ENCODE measurements around the gene PNPLA6. TPM values are rescaled to one million over a fixed set of nuclear protein-coding genes. Genes with fewer than 3 reads are reported as not detected.

Gene PNPLA6
- total and polyA plus RNA-seq, 9 of the 15 experiments (the other 6 are each of a cell fraction or from before 2014, with no cell fraction given), result 0.07 to 30.2 (median 8.3) TPM

GRCh38 chr19:7500811-7501450 is 34.6 kb upstream of the PNPLA6 start (continued):
- TF ChIP-seq, protein P1, sequence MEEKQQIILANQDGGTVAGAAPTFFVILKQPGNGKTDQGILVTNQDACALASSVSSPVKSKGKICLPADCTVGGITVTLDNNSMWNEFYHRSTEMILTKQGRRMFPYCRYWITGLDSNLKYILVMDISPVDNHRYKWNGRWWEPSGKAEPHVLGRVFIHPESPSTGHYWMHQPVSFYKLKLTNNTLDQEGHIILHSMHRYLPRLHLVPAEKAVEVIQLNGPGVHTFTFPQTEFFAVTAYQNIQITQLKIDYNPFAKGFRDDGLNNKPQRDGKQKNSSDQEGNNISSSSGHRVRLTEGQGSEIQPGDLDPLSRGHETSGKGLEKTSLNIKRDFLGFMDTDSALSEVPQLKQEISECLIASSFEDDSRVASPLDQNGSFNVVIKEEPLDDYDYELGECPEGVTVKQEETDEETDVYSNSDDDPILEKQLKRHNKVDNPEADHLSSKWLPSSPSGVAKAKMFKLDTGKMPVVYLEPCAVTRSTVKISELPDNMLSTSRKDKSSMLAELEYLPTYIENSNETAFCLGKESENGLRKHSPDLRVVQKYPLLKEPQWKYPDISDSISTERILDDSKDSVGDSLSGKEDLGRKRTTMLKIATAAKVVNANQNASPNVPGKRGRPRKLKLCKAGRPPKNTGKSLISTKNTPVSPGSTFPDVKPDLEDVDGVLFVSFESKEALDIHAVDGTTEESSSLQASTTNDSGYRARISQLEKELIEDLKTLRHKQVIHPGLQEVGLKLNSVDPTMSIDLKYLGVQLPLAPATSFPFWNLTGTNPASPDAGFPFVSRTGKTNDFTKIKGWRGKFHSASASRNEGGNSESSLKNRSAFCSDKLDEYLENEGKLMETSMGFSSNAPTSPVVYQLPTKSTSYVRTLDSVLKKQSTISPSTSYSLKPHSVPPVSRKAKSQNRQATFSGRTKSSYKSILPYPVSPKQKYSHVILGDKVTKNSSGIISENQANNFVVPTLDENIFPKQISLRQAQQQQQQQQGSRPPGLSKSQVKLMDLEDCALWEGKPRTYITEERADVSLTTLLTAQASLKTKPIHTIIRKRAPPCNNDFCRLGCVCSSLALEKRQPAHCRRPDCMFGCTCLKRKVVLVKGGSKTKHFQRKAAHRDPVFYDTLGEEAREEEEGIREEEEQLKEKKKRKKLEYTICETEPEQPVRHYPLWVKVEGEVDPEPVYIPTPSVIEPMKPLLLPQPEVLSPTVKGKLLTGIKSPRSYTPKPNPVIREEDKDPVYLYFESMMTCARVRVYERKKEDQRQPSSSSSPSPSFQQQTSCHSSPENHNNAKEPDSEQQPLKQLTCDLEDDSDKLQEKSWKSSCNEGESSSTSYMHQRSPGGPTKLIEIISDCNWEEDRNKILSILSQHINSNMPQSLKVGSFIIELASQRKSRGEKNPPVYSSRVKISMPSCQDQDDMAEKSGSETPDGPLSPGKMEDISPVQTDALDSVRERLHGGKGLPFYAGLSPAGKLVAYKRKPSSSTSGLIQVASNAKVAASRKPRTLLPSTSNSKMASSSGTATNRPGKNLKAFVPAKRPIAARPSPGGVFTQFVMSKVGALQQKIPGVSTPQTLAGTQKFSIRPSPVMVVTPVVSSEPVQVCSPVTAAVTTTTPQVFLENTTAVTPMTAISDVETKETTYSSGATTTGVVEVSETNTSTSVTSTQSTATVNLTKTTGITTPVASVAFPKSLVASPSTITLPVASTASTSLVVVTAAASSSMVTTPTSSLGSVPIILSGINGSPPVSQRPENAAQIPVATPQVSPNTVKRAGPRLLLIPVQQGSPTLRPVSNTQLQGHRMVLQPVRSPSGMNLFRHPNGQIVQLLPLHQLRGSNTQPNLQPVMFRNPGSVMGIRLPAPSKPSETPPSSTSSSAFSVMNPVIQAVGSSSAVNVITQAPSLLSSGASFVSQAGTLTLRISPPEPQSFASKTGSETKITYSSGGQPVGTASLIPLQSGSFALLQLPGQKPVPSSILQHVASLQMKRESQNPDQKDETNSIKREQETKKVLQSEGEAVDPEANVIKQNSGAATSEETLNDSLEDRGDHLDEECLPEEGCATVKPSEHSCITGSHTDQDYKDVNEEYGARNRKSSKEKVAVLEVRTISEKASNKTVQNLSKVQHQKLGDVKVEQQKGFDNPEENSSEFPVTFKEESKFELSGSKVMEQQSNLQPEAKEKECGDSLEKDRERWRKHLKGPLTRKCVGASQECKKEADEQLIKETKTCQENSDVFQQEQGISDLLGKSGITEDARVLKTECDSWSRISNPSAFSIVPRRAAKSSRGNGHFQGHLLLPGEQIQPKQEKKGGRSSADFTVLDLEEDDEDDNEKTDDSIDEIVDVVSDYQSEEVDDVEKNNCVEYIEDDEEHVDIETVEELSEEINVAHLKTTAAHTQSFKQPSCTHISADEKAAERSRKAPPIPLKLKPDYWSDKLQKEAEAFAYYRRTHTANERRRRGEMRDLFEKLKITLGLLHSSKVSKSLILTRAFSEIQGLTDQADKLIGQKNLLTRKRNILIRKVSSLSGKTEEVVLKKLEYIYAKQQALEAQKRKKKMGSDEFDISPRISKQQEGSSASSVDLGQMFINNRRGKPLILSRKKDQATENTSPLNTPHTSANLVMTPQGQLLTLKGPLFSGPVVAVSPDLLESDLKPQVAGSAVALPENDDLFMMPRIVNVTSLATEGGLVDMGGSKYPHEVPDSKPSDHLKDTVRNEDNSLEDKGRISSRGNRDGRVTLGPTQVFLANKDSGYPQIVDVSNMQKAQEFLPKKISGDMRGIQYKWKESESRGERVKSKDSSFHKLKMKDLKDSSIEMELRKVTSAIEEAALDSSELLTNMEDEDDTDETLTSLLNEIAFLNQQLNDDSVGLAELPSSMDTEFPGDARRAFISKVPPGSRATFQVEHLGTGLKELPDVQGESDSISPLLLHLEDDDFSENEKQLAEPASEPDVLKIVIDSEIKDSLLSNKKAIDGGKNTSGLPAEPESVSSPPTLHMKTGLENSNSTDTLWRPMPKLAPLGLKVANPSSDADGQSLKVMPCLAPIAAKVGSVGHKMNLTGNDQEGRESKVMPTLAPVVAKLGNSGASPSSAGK (IDR thresholded peaks at IDR 0.05), result peak; percentile 85
- TF ChIP-seq CCNT2 (IDR thresholded peaks at IDR 0.05; ENCODE audit: borderline replicate concordance, extremely low read depth, insufficient read length, low read depth, low read length) (peak; percentile 48), NR2C1 (IDR thresholded peaks at IDR 0.05) (no peak), NR2C1 (tag; IDR thresholded peaks at IDR 0.05) (no peak), CREM (IDR thresholded peaks at IDR 0.05; ENCODE audit: low read depth) (0 out of 2 replicates have a peak, but pooled peaks have one; percentile 26), ZNF830 (CRISPR knock-in tag; IDR thresholded peaks at IDR 0.05) (no peak)
- TF ChIP-seq, protein P2, sequence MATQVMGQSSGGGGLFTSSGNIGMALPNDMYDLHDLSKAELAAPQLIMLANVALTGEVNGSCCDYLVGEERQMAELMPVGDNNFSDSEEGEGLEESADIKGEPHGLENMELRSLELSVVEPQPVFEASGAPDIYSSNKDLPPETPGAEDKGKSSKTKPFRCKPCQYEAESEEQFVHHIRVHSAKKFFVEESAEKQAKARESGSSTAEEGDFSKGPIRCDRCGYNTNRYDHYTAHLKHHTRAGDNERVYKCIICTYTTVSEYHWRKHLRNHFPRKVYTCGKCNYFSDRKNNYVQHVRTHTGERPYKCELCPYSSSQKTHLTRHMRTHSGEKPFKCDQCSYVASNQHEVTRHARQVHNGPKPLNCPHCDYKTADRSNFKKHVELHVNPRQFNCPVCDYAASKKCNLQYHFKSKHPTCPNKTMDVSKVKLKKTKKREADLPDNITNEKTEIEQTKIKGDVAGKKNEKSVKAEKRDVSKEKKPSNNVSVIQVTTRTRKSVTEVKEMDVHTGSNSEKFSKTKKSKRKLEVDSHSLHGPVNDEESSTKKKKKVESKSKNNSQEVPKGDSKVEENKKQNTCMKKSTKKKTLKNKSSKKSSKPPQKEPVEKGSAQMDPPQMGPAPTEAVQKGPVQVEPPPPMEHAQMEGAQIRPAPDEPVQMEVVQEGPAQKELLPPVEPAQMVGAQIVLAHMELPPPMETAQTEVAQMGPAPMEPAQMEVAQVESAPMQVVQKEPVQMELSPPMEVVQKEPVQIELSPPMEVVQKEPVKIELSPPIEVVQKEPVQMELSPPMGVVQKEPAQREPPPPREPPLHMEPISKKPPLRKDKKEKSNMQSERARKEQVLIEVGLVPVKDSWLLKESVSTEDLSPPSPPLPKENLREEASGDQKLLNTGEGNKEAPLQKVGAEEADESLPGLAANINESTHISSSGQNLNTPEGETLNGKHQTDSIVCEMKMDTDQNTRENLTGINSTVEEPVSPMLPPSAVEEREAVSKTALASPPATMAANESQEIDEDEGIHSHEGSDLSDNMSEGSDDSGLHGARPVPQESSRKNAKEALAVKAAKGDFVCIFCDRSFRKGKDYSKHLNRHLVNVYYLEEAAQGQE (IDR thresholded peaks at IDR 0.05; ENCODE audit: borderline replicate concordance), result no peak; the same call in 1 of the 2 replicates
- TF ChIP-seq, protein P2 (CRISPR knock-in tag; IDR thresholded peaks at IDR 0.05; ENCODE audit: low read depth), result no peak
